Bronchial epithelial cell (primary cell): ENCODE results near the gene SLA2. TPM values are rescaled to one million over a fixed set of nuclear protein-coding genes. Genes with fewer than 3 reads are reported as not detected.

Experiments used
- DNase-seq: peaks from one replicate; pipeline ENCODE4 v3.0.0-alpha.2; 2010; ENCODE audit warnings: low read depth
- FAIRE-seq: peaks from 2 replicates; lab custom pipeline; 2011; peaks lifted over from hg19 to GRCh38; lab: Jason Lieb, UNC
- H3K27me3 ChIP-seq: 2 replicates; pipeline ENCODE4 v1.5.1; 2011; ENCODE audit warnings: low read length; ENCODE audit not compliant: control insufficient read depth, insufficient read depth
- H3K36me3 ChIP-seq: 2 replicates; pipeline ENCODE4 v1.5.1; 2011; ENCODE audit warnings: low read length; ENCODE audit not compliant: control insufficient read depth, insufficient read depth
- H3K4me3 ChIP-seq: 2 replicates; pipeline ENCODE4 v1.5.1; 2011; ENCODE audit warnings: mild to moderate bottlenecking, low read depth, low read length, control low read depth
- CTCF ChIP-seq: IDR thresholded peaks from 2 replicates; pipeline ENCODE4 v1.5.1; 2011; ENCODE audit warnings: mild to moderate bottlenecking, moderate library complexity, low read length, control low read depth, inconsistent platforms; ENCODE audit not compliant: insufficient read depth, severe bottlenecking
- total RNA-seq: library from RNA; depleted of rRNA; stranded (reverse); fragments of >200 nt; gene quantifications from 2 replicates; pipeline ENCODE4 v1.2.1, GENCODE V29; 2014

Gene SLA2
- total RNA-seq, 1 donor from 2014 or later: not detected

GRCh38 chr20:36593347-36593929 lies 52.6 kb downstream of the SLA2 start:
- DNase-seq (no peak), FAIRE-seq (no peak)
- no peaks in the 10 kb centered on the region for H3K27me3 ChIP-seq
- H3K4me3 ChIP-seq: no peak overlapping the region
- peaks cover 2% of the 10 kb centered on the region for H3K36me3 ChIP-seq
- no peak for TF ChIP-seq CTCF

DNA sequence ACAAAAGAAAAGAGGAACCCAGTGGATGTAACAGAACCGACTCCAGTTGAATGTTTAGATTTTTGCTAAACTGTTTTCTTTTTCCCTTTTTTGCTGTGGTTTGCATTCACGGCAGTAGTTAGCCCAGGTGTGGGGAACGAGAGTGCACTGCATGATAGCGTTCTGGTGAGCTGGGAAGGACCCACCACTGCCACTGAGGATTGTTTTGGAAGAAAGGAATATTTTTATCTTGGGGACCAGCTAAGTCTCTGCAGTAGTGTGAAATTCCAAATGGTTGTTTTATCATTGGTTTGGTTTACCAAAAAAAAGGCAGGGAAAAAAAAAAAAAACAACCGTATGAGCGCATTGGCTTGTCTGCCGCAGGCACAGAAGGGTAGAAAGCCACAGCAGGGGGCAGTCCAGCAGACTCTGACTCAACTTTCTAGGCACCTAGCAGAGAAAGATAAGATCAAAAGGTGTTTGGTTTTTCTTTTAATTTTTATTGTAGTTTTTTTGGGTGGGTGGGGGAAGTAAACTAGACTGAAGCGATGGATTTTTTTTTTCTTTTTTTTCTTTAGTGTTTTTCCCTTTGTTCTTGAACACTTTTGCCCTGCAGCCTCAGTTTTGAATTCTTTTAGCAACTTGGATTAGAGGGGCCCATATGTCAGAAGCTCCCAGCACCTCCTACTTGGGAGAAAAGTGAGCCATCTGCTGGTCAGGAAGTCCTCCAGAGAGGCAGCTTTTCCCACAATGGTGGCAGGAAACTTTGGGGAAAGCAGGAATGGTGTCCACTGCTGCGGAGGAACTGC lies 53.9 kb downstream of the SLA2 start:
- H3K4me3 ChIP-seq: no peak overlapping the region
- H3K36me3 ChIP-seq: peaks cover 2% of the 10 kb centered on the region
- FAIRE-seq: no peak
- peak; percentile 48 for TF ChIP-seq CTCF
- H3K27me3 ChIP-seq: no peaks in the 10 kb centered on the region
- peak; percentile 40 for DNase-seq

DNA sequence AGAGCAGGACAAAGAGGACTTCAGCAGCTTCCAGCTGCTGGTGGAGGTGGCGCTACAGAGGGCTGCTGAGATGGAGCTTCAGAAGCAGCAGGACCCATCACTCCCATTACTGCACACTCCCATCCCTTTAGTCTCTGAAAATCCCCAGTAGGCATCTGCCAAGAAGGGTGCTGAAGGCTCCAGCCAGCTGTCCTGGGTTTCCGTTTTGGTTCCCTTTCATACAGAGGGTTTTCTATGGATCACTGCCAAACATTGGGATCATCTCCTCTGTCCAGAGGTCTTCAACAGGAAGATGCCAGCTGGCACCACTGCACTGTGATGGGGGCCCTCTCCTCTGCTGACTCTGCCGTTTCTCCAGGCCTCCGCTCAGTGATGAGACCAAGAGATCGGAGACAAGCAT lies 54.7 kb downstream of the SLA2 start:
- Histone ChIP-seq H3K4me3 (no peak overlapping the region), H3K36me3 (peaks cover 2% of the 10 kb centered on the region), H3K27me3 (no peaks in the 10 kb centered on the region)
- no peak for FAIRE-seq
- TF ChIP-seq CTCF: no peak
- DNase-seq: no peak

- no peak for FAIRE-seq
- H3K4me3 ChIP-seq: no peak overlapping the region
- TF ChIP-seq CTCF: no peak
Observed at GRCh38 chr20:36587388-36588070, 58.5 kb downstream of the SLA2 start.

GRCh38 chr20:36585410-36586125 lies 60.4 kb downstream of the SLA2 start:
- H3K36me3 ChIP-seq: peaks cover 3% of the 10 kb centered on the region
- DNase-seq: peak; percentile 90
- no peak for FAIRE-seq
- no peak overlapping the region for H3K4me3 ChIP-seq
- no peaks in the 10 kb centered on the region for H3K27me3 ChIP-seq
- no peak for TF ChIP-seq CTCF

More at GRCh38 chr20:36587388-36588070, 58.5 kb downstream of the SLA2 start:
- Histone ChIP-seq H3K27me3 (no peaks in the 10 kb centered on the region), H3K36me3 (peaks cover 1% of the 10 kb centered on the region)
- DNase-seq: no peak
